ENCODE data around the gene PIP4K2B. TPM values are rescaled to one million over a fixed set of nuclear protein-coding genes. Genes with fewer than 3 reads are reported as not detected.
A peak's percentile ranks its signal among the peaks of the same experiment; 100 is the strongest.

PIP4K2B gene
- polyA plus RNA-seq: 164 and 187 TPM in 2 replicates
- polyA minus RNA-seq: 274 and 279 TPM in 2 replicates

DNA sequence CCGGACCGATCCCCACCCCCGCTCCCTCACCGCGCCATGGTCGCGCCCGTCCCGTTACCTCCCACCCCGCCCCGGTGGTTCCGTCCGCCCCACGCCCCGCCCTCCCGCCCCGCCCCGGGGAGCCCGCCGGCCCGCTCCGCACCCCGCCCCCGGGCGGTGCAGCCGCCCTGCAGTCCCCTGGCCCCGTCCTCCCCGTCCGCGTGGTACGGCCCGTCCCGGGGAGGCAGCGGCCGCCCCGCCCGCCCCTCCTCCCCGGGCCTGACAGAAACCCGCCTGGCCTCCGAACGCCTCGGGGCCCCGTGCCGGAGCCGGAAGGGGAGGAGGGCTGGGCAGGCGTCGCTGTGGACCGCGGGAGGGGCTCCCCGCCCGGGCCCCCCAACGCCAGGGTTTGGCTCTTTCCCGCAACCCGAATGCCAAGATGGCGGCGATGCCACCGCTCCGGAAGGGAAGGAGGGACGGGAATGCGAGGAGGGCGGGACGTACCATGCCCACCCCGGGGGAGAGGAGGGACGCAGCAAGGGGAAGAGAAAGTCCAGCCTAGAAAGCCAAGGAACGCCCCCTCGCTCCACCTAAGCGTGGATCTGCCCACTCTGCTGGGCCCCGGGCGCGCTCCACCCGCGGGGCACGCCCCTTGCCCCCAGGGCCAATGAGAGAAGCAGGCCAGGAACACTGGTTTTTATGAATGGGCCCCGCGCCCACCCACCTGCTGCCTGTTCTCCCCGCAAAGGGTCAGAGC, at the start of gene PIP4K2B:
Gene PIP4K2B (minus strand): TSS at position 56 of the 736 bp plus-strand sequence. CDS start 132 bp downstream, outside the sequence.
- Histone ChIP-seq H3K4me2 (ENCODE audit: low read length) (peak within 1 kb of the TSS; percentile 94), H3F3A (ENCODE audit: insufficient read depth, low read length, poor library complexity, severe bottlenecking) (peaks cover 6% of the 10 kb centered on the region), H3K9me2 (ENCODE audit: insufficient read depth, low read length) (no peaks in the 10 kb centered on the region), H3K36me3 (ENCODE audit: insufficient read depth, low read length) (no peaks in the 10 kb centered on the region), H3K9ac (ENCODE audit: low read length) (peak within 1 kb of the TSS; percentile 94), H4K20me1 (ENCODE audit: insufficient read depth) (no peaks in the 10 kb centered on the region), H3K27ac (ENCODE audit: low read length) (peak within 1 kb of the TSS; percentile 89), H3K9me3 (ENCODE audit: low read length) (no peaks in the 10 kb centered on the region), H2AFZ (ENCODE audit: low read depth, low read length) (peak within 1 kb of the TSS; percentile 56), H3K79me2 (replicated peaks; ENCODE audit: insufficient read depth, low read length) (peaks cover 40% of the 10 kb centered on the region), H3K27me3 (ENCODE audit: insufficient read depth, low read depth, low read length) (no peaks in the 10 kb centered on the region), H3K4me3 (ENCODE audit: low read length) (peak within 1 kb of the TSS; percentile 100)
- TF ChIP-seq TAF1 (IDR thresholded peaks at IDR 0.05; ENCODE audit: low read depth) (peak; percentile 39), MXI1 (conservative IDR thresholded peaks at IDR 0.05; ENCODE audit: poor library complexity, severe bottlenecking) (no peak), SMC3 (conservative IDR thresholded peaks at IDR 0.05; ENCODE audit: poor library complexity) (peak; percentile 13), RAD21 (conservative IDR thresholded peaks at IDR 0.05) (no peak), POLR2AphosphoS5 (IDR thresholded peaks at IDR 0.05) (peak; percentile 76), EP300 (conservative IDR thresholded peaks at IDR 0.05; ENCODE audit: poor library complexity, severe bottlenecking) (peak; percentile 58), EZH2 (IDR thresholded peaks at IDR 0.05; ENCODE audit: borderline replicate concordance, insufficient read depth, low read length, poor library complexity, severe bottlenecking) (no peak)
- TF ChIP-seq, protein P1, sequence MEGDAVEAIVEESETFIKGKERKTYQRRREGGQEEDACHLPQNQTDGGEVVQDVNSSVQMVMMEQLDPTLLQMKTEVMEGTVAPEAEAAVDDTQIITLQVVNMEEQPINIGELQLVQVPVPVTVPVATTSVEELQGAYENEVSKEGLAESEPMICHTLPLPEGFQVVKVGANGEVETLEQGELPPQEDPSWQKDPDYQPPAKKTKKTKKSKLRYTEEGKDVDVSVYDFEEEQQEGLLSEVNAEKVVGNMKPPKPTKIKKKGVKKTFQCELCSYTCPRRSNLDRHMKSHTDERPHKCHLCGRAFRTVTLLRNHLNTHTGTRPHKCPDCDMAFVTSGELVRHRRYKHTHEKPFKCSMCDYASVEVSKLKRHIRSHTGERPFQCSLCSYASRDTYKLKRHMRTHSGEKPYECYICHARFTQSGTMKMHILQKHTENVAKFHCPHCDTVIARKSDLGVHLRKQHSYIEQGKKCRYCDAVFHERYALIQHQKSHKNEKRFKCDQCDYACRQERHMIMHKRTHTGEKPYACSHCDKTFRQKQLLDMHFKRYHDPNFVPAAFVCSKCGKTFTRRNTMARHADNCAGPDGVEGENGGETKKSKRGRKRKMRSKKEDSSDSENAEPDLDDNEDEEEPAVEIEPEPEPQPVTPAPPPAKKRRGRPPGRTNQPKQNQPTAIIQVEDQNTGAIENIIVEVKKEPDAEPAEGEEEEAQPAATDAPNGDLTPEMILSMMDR (IDR thresholded peaks at IDR 0.05; ENCODE audit: poor library complexity, severe bottlenecking): no peak
- TF ChIP-seq, protein P2, sequence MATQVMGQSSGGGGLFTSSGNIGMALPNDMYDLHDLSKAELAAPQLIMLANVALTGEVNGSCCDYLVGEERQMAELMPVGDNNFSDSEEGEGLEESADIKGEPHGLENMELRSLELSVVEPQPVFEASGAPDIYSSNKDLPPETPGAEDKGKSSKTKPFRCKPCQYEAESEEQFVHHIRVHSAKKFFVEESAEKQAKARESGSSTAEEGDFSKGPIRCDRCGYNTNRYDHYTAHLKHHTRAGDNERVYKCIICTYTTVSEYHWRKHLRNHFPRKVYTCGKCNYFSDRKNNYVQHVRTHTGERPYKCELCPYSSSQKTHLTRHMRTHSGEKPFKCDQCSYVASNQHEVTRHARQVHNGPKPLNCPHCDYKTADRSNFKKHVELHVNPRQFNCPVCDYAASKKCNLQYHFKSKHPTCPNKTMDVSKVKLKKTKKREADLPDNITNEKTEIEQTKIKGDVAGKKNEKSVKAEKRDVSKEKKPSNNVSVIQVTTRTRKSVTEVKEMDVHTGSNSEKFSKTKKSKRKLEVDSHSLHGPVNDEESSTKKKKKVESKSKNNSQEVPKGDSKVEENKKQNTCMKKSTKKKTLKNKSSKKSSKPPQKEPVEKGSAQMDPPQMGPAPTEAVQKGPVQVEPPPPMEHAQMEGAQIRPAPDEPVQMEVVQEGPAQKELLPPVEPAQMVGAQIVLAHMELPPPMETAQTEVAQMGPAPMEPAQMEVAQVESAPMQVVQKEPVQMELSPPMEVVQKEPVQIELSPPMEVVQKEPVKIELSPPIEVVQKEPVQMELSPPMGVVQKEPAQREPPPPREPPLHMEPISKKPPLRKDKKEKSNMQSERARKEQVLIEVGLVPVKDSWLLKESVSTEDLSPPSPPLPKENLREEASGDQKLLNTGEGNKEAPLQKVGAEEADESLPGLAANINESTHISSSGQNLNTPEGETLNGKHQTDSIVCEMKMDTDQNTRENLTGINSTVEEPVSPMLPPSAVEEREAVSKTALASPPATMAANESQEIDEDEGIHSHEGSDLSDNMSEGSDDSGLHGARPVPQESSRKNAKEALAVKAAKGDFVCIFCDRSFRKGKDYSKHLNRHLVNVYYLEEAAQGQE (IDR thresholded peaks at IDR 0.05; ENCODE audit: borderline replicate concordance): peak; percentile 73

DNA sequence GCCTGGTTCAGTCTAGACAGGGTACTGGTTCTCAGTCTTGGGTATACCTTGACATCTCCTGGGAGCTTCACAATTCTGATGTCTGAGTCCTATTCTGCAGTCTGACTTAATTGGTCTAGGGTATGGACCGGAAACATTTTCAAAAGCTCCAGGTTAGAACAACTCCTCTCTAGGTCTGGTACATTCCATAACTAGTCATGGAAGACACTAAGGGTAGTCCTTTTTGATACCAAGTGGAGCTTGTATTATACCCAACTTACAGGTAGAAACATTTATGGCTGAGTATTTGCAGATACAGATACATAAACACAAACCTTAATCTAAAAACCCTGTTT, 49.2 kb upstream of the PIP4K2B start:
- Histone ChIP-seq H2AFZ (ENCODE audit: low read depth, low read length) (no peak overlapping the region), H3K4me2 (ENCODE audit: low read length) (no peak overlapping the region), H3K9me3 (ENCODE audit: low read length) (no peaks in the 10 kb centered on the region), H3K27me3 (ENCODE audit: insufficient read depth, low read depth, low read length) (no peaks in the 10 kb centered on the region), H3K27ac (ENCODE audit: low read length) (no peak overlapping the region), H4K20me1 (ENCODE audit: insufficient read depth) (no peaks in the 10 kb centered on the region), H3F3A (ENCODE audit: insufficient read depth, low read length, poor library complexity, severe bottlenecking) (peaks cover 4% of the 10 kb centered on the region), H3K79me2 (replicated peaks; ENCODE audit: insufficient read depth, low read length) (peaks cover 21% of the 10 kb centered on the region), H3K9ac (ENCODE audit: low read length) (no peak overlapping the region), H3K9me2 (ENCODE audit: insufficient read depth, low read length) (no peaks in the 10 kb centered on the region), H3K4me3 (ENCODE audit: low read length) (no peak overlapping the region), H3K36me3 (ENCODE audit: insufficient read depth, low read length) (peaks cover 5% of the 10 kb centered on the region)
- TF ChIP-seq, protein P2 (IDR thresholded peaks at IDR 0.05; ENCODE audit: borderline replicate concordance): no peak
- TF ChIP-seq MXI1 (conservative IDR thresholded peaks at IDR 0.05; ENCODE audit: poor library complexity, severe bottlenecking): no peak
- TF ChIP-seq POLR2AphosphoS5 (IDR thresholded peaks at IDR 0.05): no peak
- TF ChIP-seq EZH2 (IDR thresholded peaks at IDR 0.05; ENCODE audit: borderline replicate concordance, insufficient read depth, low read length, poor library complexity, severe bottlenecking): no peak
- TF ChIP-seq, protein P1 (IDR thresholded peaks at IDR 0.05; ENCODE audit: poor library complexity, severe bottlenecking): no peak
- no peak for TF ChIP-seq TAF1 (IDR thresholded peaks at IDR 0.05; ENCODE audit: low read depth)
- TF ChIP-seq SMC3 (conservative IDR thresholded peaks at IDR 0.05; ENCODE audit: poor library complexity): no peak
- no peak for TF ChIP-seq RAD21 (conservative IDR thresholded peaks at IDR 0.05)
- no peak for TF ChIP-seq EP300 (conservative IDR thresholded peaks at IDR 0.05; ENCODE audit: poor library complexity, severe bottlenecking)

All from neural cell (in vitro differentiated cells).